KMS-11 (cell line): ENCODE results near the gene HAUS1.

Source experiments
- H2AFZ ChIP-seq: fragments of 200-600 bp; sonication (generic); 2 replicates; pipeline ENCODE4 v1.6.1; 2016; ENCODE audit warnings: antibody characterized with exemption, mixed run types, low read depth
- H3K27ac ChIP-seq: fragments of 200-600 bp; sonication (generic); 2 replicates; pipeline ENCODE4 v1.6.1; 2016; ENCODE audit warnings: mild to moderate bottlenecking, mixed run types
- H3K27me3 ChIP-seq: fragments of 200-600 bp; sonication (generic); 2 replicates; pipeline ENCODE4 v1.6.1; 2017; ENCODE audit warnings: mild to moderate bottlenecking, low read depth, mixed run types, moderate library complexity; ENCODE audit not compliant: insufficient read depth
- H3K36me3 ChIP-seq: fragments of 200-600 bp; sonication (generic); 2 replicates; pipeline ENCODE4 v1.6.1; 2017; ENCODE audit warnings: mild to moderate bottlenecking, mixed run types; ENCODE audit not compliant: insufficient read depth
- H3K4me1 ChIP-seq: fragments of 200-600 bp; sonication (generic); 2 replicates; pipeline ENCODE4 v1.6.1; 2016; ENCODE audit warnings: mild to moderate bottlenecking, low read depth, mixed run types; ENCODE audit not compliant: poor library complexity, severe bottlenecking
- H3K4me2 ChIP-seq: fragments of 200-600 bp; sonication (generic); 2 replicates; pipeline ENCODE4 v1.7.0; 2016; ENCODE audit warnings: mild to moderate bottlenecking, mixed run types
- H3K4me3 ChIP-seq: fragments of 200-600 bp; sonication (generic); IDR thresholded peaks from 2 replicates; pipeline ENCODE4 v1.6.1; 2017; ENCODE audit warnings: low read depth, low read length, mixed read lengths; ENCODE audit not compliant: insufficient read depth
- H3K79me2 ChIP-seq: fragments of 200-600 bp; sonication (generic); 2 replicates; pipeline ENCODE4 v1.6.1; 2016; ENCODE audit warnings: low read depth, mixed run types; ENCODE audit not compliant: insufficient read depth
- H3K9ac ChIP-seq: fragments of 200-600 bp; sonication (generic); 2 replicates; pipeline ENCODE4 v1.6.1; 2016; ENCODE audit warnings: mild to moderate bottlenecking, mixed run types
- H4K20me1 ChIP-seq: fragments of 200-600 bp; sonication (generic); 2 replicates; pipeline ENCODE4 v1.6.1; 2016; ENCODE audit warnings: mild to moderate bottlenecking, mixed run types; ENCODE audit not compliant: insufficient read depth
- TF ChIP-seq, protein P1 (sequence below): fragments of 200-600 bp; sonication (generic); conservative IDR thresholded peaks from 2 replicates; pipeline ENCODE4 v1.6.1; 2017; ENCODE audit warnings: low read depth, mild to moderate bottlenecking, antibody characterized with exemption, low read length, moderate library complexity, mixed read lengths

The HAUS1 gene

DNA sequence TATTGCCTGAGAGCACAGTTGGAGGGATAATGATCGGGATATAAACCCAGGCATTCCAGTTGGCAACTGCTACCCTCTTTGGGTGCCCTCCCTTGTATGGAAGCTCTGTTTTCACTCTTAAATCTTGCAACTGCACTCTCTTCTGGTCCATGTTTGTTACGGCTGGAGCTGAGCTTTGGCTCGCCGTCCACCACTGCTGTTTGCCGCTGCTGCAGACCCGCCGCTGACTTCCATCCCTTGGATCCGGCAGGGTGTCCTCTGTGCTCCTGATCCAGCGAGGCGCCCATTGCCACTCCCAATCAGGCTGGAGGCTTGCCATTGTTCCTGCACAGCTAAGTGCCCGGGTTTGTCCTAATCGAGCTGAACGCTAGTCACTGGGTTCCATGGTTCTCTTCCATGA is 60.7 kb downstream of the HAUS1 start:
- TF ChIP-seq, protein P1, sequence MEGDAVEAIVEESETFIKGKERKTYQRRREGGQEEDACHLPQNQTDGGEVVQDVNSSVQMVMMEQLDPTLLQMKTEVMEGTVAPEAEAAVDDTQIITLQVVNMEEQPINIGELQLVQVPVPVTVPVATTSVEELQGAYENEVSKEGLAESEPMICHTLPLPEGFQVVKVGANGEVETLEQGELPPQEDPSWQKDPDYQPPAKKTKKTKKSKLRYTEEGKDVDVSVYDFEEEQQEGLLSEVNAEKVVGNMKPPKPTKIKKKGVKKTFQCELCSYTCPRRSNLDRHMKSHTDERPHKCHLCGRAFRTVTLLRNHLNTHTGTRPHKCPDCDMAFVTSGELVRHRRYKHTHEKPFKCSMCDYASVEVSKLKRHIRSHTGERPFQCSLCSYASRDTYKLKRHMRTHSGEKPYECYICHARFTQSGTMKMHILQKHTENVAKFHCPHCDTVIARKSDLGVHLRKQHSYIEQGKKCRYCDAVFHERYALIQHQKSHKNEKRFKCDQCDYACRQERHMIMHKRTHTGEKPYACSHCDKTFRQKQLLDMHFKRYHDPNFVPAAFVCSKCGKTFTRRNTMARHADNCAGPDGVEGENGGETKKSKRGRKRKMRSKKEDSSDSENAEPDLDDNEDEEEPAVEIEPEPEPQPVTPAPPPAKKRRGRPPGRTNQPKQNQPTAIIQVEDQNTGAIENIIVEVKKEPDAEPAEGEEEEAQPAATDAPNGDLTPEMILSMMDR = no peak
- H3K27me3 ChIP-seq = no peaks in the 10 kb centered on the region
- peaks cover 12% of the 10 kb centered on the region for H3K4me1 ChIP-seq
- no peak overlapping the region for H3K27ac ChIP-seq
- no peaks in the 10 kb centered on the region for H3K79me2 ChIP-seq
- no peak overlapping the region for H3K9ac ChIP-seq
- H2AFZ ChIP-seq = no peak overlapping the region
- no peak overlapping the region for H3K4me3 ChIP-seq
- no peaks in the 10 kb centered on the region for H3K36me3 ChIP-seq
- no peaks in the 10 kb centered on the region for H4K20me1 ChIP-seq
- no peak overlapping the region for H3K4me2 ChIP-seq

GRCh38 chr18:46166261-46166970 is 62.2 kb downstream of the HAUS1 start:
- Histone ChIP-seq H3K4me3 (no peak overlapping the region), H3K27ac (no peak overlapping the region), H3K4me2 (no peak overlapping the region)

GRCh38 chr18:46167971-46168370 is 63.8 kb downstream of the HAUS1 start:
- Histone ChIP-seq H3K27me3 (no peaks in the 10 kb centered on the region; the same call in 1 of the 2 replicates), H3K4me3 (no peak overlapping the region), H3K79me2 (no peaks in the 10 kb centered on the region), H3K36me3 (no peaks in the 10 kb centered on the region), H2AFZ (no peak overlapping the region), H3K27ac (no peak overlapping the region), H3K4me2 (no peak overlapping the region), H3K4me1 (peaks cover 21% of the 10 kb centered on the region), H4K20me1 (no peaks in the 10 kb centered on the region), H3K9ac (no peak overlapping the region)
- TF ChIP-seq, protein P1 = no peak

More at GRCh38 chr18:46166261-46166970, 62.2 kb downstream of the HAUS1 start:
- H3K4me1 ChIP-seq = peaks cover 14% of the 10 kb centered on the region
- H3K9ac ChIP-seq = no peak overlapping the region
- no peaks in the 10 kb centered on the region for H3K79me2 ChIP-seq
- TF ChIP-seq, protein P1 = no peak
- H3K27me3 ChIP-seq = no peaks in the 10 kb centered on the region
- no peaks in the 10 kb centered on the region for H3K36me3 ChIP-seq
- no peaks in the 10 kb centered on the region for H4K20me1 ChIP-seq
- H2AFZ ChIP-seq = no peak overlapping the region

DNA sequence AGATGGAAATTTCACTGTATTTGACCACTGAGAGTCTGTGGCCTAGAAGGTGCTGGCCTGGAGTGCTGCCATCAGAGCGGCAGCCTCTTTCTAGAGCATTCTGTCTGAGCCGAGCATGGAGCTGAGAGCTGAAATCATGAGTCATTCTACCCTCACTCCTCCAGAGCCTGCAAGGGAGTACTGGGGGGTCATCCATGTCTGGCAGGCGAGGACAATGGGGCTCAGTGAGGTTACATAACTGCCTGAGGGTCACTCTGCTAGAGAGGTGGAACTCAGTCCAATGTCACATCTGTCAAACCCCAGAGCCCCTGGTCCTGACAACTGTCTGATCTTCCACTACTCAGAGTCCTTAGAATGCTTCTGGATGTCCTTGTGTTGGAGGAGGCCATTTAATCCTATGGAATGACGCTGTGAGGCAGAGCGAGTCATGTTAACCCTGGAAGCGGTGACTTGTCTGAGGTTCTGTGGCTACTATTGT is 65.3 kb downstream of the HAUS1 start:
- peaks cover 6% of the 10 kb centered on the region for H3K79me2 ChIP-seq
- H4K20me1 ChIP-seq = no peaks in the 10 kb centered on the region; the same call in 1 of the 2 replicates
- H3K4me1 ChIP-seq = peaks cover 23% of the 10 kb centered on the region
- H3K27ac ChIP-seq = peak overlapping the region; percentile 25
- H3K27me3 ChIP-seq = no peaks in the 10 kb centered on the region; the same call in 1 of the 2 replicates
- peak overlapping the region; percentile 39 for H3K4me2 ChIP-seq
- no peak overlapping the region for H3K4me3 ChIP-seq
- H3K9ac ChIP-seq = peak overlapping the region; percentile 4; the same call in 1 of the 2 replicates
- TF ChIP-seq, protein P1 = no peak
- no peaks in the 10 kb centered on the region for H3K36me3 ChIP-seq
- peak overlapping the region; percentile 58; the same call in 1 of the 2 replicates for H2AFZ ChIP-seq
